WTC11 (cell line): ENCODE results near the gene MYOF. TPM values are rescaled to one million over a fixed set of nuclear protein-coding genes. Genes with fewer than 3 reads are reported as not detected.

Source experiments
- ATAC-seq: fragments of 200-7000 bp; cut with Tn5 transposase; 2 replicates; pipeline ENCODE4 v1.10.0; 2021; ENCODE audit warnings: mild to moderate bottlenecking, moderate library complexity
- CTCF ChIA-PET: fragments of 300-600 bp; sonication (Branson Sonifier 250); formaldehyde crosslinking; loops from one replicate; lab custom pipeline; 2021; ENCODE audit warnings: antibody characterized with exemption; lab: Charles Lee
- POLR2A ChIA-PET: fragments of 350-600 bp; sonication (Branson Sonifier 250); formaldehyde crosslinking; loops from one replicate; lab custom pipeline; 2021; ENCODE audit warnings: antibody characterized with exemption; lab: Charles Lee
- DNase-seq: peaks from one replicate; pipeline ENCODE4 v3.0.0; 2021; ENCODE audit warnings: low spot score
- H3K27ac Mint-ChIP-seq: 2 replicates; pipeline ENCODE4 v1.8.0; 2021; ENCODE audit warnings: mixed read lengths
- H3K27me3 Mint-ChIP-seq: 2 replicates; pipeline ENCODE4 v1.8.0; 2021; ENCODE audit warnings: low read depth, mild to moderate bottlenecking, moderate library complexity, mixed read lengths
- H3K36me3 Mint-ChIP-seq: 2 replicates; pipeline ENCODE4 v1.8.0; 2021; ENCODE audit warnings: mixed read lengths
- H3K4me1 Mint-ChIP-seq: 2 replicates; pipeline ENCODE4 v1.8.0; 2022; ENCODE audit warnings: mixed read lengths
- H3K4me3 Mint-ChIP-seq: 2 replicates; pipeline ENCODE4 v1.8.0; 2021; ENCODE audit warnings: mild to moderate bottlenecking, moderate library complexity, mixed read lengths
- H3K9me3 Mint-ChIP-seq: 2 replicates; pipeline ENCODE4 v1.8.0; 2021; ENCODE audit warnings: mixed read lengths
- ATF6 ChIP-seq: sonication (generic); formaldehyde crosslinking; IDR thresholded peaks from 2 replicates; pipeline ENCODE4 v1.8.1; 2023; ENCODE audit warnings: mild to moderate bottlenecking, missing genetic modification reagents
- CDX4 ChIP-seq: fragments of 250-450 bp; sonication (Bioruptor Pico); IDR thresholded peaks from 2 replicates; pipeline ENCODE4 v1.9.0; 2021; ENCODE audit warnings: moderate library complexity, mild to moderate bottlenecking, inconsistent platforms, borderline replicate concordance
- CTCF ChIP-seq: fragments of 200-600 bp; IDR thresholded peaks from 2 replicates; pipeline ENCODE4 v1.8.0; 2022; ENCODE audit warnings: antibody characterized with exemption
- E2F1 ChIP-seq: sonication (generic); formaldehyde crosslinking; IDR thresholded peaks from 2 replicates; pipeline ENCODE4 v1.8.0; 2022; ENCODE audit warnings: mild to moderate bottlenecking, missing genetic modification reagents
- E2F5 ChIP-seq: sonication (generic); formaldehyde crosslinking; IDR thresholded peaks from 2 replicates; pipeline ENCODE4 v1.8.1; 2022; ENCODE audit warnings: mild to moderate bottlenecking, moderate library complexity, missing genetic modification reagents
- ELF4 ChIP-seq: sonication (generic); formaldehyde crosslinking; IDR thresholded peaks from 2 replicates; pipeline ENCODE4 v1.8.1; 2022; ENCODE audit warnings: low read depth, mild to moderate bottlenecking, moderate library complexity, missing genetic modification reagents
- FOXJ3 ChIP-seq: sonication (generic); formaldehyde crosslinking; IDR thresholded peaks from 2 replicates; pipeline ENCODE4 v1.9.0; 2021; ENCODE audit warnings: missing genetic modification reagents, mild to moderate bottlenecking, borderline replicate concordance
- FOXP1 ChIP-seq: sonication (generic); formaldehyde crosslinking; IDR thresholded peaks from 2 replicates; pipeline ENCODE4 v1.8.0; 2022; ENCODE audit warnings: missing genetic modification reagents, mild to moderate bottlenecking, moderate library complexity, borderline replicate concordance
- KAT7 ChIP-seq: sonication (generic); formaldehyde crosslinking; IDR thresholded peaks from 2 replicates; pipeline ENCODE4 v1.8.1; 2023; ENCODE audit warnings: missing genetic modification reagents, mild to moderate bottlenecking, borderline replicate concordance
- NFATC4 ChIP-seq: fragments of 250-450 bp; sonication (Bioruptor Pico); IDR thresholded peaks from 2 replicates; pipeline ENCODE4 v1.9.0; 2021; ENCODE audit warnings: mild to moderate bottlenecking
- OVOL2 ChIP-seq: fragments of 250-450 bp; sonication (Bioruptor Pico); IDR thresholded peaks from 2 replicates; pipeline ENCODE4 v1.9.0; 2021; ENCODE audit warnings: mild to moderate bottlenecking, borderline replicate concordance
- RELA ChIP-seq: sonication (generic); formaldehyde crosslinking; IDR thresholded peaks from 2 replicates; pipeline ENCODE4 v1.8.1; 2022; ENCODE audit warnings: missing genetic modification reagents, mild to moderate bottlenecking, borderline replicate concordance
- SMAD4 ChIP-seq: sonication (generic); formaldehyde crosslinking; IDR thresholded peaks from 2 replicates; pipeline ENCODE4 v1.8.0; 2022; ENCODE audit warnings: mild to moderate bottlenecking, missing genetic modification reagents
- USF2 ChIP-seq: sonication (generic); formaldehyde crosslinking; IDR thresholded peaks from 2 replicates; pipeline ENCODE4 v1.8.1; 2023; ENCODE audit warnings: mild to moderate bottlenecking, missing genetic modification reagents, moderate library complexity
- ZMAT4 ChIP-seq: fragments of 250-450 bp; sonication (Bioruptor Pico); IDR thresholded peaks from 2 replicates; pipeline ENCODE4 v1.9.0; 2021; ENCODE audit warnings: mild to moderate bottlenecking
- ZNF281 ChIP-seq: sonication (generic); formaldehyde crosslinking; IDR thresholded peaks from 2 replicates; pipeline ENCODE4 v1.8.0; 2023; ENCODE audit warnings: mild to moderate bottlenecking, missing genetic modification reagents
- ZNF396 ChIP-seq: fragments of 250-450 bp; sonication (Bioruptor Pico); IDR thresholded peaks from 2 replicates; pipeline ENCODE4 v1.8.0; 2021; ENCODE audit warnings: mild to moderate bottlenecking, moderate library complexity, borderline replicate concordance
- ZNF423 ChIP-seq: fragments of 250-450 bp; sonication (Bioruptor Pico); IDR thresholded peaks from 2 replicates; pipeline ENCODE4 v2.1.2; 2022; ENCODE audit warnings: mild to moderate bottlenecking, moderate library complexity
- total RNA-seq: library from RNA; stranded (reverse); gene quantifications from 3 replicates; pipeline ENCODE4 v1.2.3, GENCODE V29; 2021

The MYOF gene
- total RNA-seq, 1 experiment from 2014 or later: 1.8 TPM

GRCh38 chr10:93436591-93437085 is 45.5 kb downstream of the MYOF start:
- Mint-ChIP-seq H3K9me3 (no peaks in the 10 kb centered on the region), H3K4me1 (peaks cover 77% of the 10 kb centered on the region), H3K27me3 (no peaks in the 10 kb centered on the region; the same call in 1 of the 2 replicates), H3K36me3 (no peaks in the 10 kb centered on the region), H3K27ac (peak overlapping the region; percentile 98), H3K4me3 (peak overlapping the region; percentile 68; the same call in 1 of the 2 replicates)
- TF ChIP-seq RELA (CRISPR knock-in tag) (no peak), ELF4 (no peak), USF2 (CRISPR knock-in tag) (no peak), NFATC4 (CRISPR knock-in tag) (no peak), E2F5 (no peak), KAT7 (no peak), CTCF (no peak), FOXJ3 (no peak), ZNF423 (no peak), ZNF281 (CRISPR knock-in tag) (no peak), E2F1 (CRISPR knock-in tag) (no peak), ZNF396 (no peak), ZMAT4 (CRISPR knock-in tag) (no peak), OVOL2 (CRISPR knock-in tag) (no peak), FOXP1 (no peak), SMAD4 (CRISPR knock-in tag) (no peak), ATF6 (CRISPR knock-in tag) (no peak), CDX4 (CRISPR knock-in tag) (no peak)
- ChIA-PET POLR2A (interaction anchor here (0.6 to 2.1 kb wide), 3 partner anchors 9 to 45 kb away, joined by 5 to 17 read pairs (median 5); partner anchors contain the start of gene MYOF), CTCF (interaction anchor here (1.1 to 2.5 kb wide), 5 partner anchors 9 to 83 kb away, joined by 3 to 19 read pairs (median 5); partner anchors contain the start of gene MYOF)
- no peak for ATAC-seq
- no peak for DNase-seq
